Measurements from ENCODE around the gene OCSTAMP.

GRCh38 chr20:46572790-46573189 lies 22.3 kb upstream of the OCSTAMP start:
- TF ChIP-seq CTCF (optimal IDR thresholded peaks at IDR 0.05 in 1 of 3, IDR thresholded peaks at IDR 0.05 in 1 of 3, conservative IDR thresholded peaks at IDR 0.05 in 1 of 3; ENCODE audit: extremely low read depth in 1 of 3, insufficient read depth in 2 of 3, low read length in 3 of 3) = no peak
- TF ChIP-seq EZH2 (IDR thresholded peaks at IDR 0.05; ENCODE audit: low read length) = no peak

Data from keratinocyte (primary cell).